ENCODE measurements around the gene MDM4.

Gene MDM4

DNA sequence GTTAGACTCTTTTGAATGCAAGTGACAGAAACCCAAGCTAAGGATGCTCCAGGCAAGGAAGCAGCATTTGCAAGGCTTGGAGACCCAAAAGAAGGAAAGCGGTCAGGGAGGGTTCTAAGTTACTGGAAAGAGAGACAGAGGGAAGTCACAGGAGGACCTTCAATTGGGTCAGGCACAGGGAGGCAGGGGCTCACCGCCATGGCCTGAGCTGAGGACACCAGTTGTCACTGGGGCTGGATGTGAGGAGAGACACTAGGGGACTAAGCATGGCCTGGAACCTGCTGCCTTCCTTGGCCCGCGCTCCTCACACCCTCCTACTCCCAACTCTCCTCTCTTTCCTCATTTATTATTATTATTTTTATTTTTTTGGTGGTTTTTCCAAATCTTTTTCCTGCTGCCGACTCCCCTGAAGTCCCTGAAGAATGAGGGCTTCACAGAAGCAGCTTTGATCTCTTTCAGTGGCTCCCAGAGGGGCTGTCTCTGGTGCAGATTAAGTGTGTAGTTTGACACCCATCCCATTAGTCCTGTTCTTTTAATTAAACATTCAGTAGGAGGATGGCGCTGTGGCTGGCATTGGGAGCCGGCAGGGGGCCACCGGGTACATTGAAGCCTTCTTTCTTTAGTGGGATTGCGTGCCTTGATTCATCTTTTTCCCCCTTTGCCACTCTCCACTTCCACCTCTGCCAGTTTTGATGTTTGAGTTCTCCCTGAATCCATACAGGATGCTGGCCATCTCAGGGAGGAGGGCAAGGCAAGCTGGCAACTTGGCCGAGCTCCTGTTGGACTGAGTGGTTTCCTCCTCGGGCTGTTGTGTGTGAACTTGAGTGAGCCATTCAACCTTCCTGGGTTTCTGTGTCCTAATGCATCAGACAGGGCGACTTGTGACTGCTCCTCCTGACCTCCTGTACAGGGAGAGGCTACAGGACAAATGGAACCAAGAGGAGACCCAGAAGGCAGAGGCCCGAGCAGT is 59.3 kb downstream of the MDM4 start:
- Histone ChIP-seq H2AFZ (ENCODE audit: low read depth, low read length) (no peak overlapping the region), H3K4me1 (ENCODE audit: insufficient read depth, low read length) (peaks cover 18% of the 10 kb centered on the region), H3K4me2 (ENCODE audit: insufficient read depth, low read length) (no peak overlapping the region), H3K9ac (ENCODE audit: low read depth, low read length) (no peak overlapping the region), H3K27ac (ENCODE audit: low read length) (no peak overlapping the region), H3K79me2 (ENCODE audit: insufficient read depth, low read length) (no peaks in the 10 kb centered on the region), H3K9me3 (ENCODE audit: insufficient read depth, low read length, severe bottlenecking) (no peaks in the 10 kb centered on the region), H3K36me3 (ENCODE audit: insufficient read depth, low read length) (no peaks in the 10 kb centered on the region; the same call in 1 of the 2 replicates), H4K20me1 (ENCODE audit: insufficient read depth, low read length) (no peaks in the 10 kb centered on the region), H3K27me3 (ENCODE audit: insufficient read depth, low read length, poor library complexity) (no peaks in the 10 kb centered on the region), H3K4me3 (ENCODE audit: low read depth in 1 of 2, low read length in 2 of 2) (no peak overlapping the region)
- no peak for TF ChIP-seq CTCF (IDR thresholded peaks at IDR 0.05; ENCODE audit: borderline replicate concordance, extremely low read depth, low read length, poor library complexity, severe bottlenecking)
- no peak for TF ChIP-seq EZH2 (IDR thresholded peaks at IDR 0.05; ENCODE audit: borderline replicate concordance, low read depth, low read length, severe bottlenecking)
- ATAC-seq (ENCODE audit: insufficient read depth, low read depth) (no peak), DNase-seq (no peak)

DNA sequence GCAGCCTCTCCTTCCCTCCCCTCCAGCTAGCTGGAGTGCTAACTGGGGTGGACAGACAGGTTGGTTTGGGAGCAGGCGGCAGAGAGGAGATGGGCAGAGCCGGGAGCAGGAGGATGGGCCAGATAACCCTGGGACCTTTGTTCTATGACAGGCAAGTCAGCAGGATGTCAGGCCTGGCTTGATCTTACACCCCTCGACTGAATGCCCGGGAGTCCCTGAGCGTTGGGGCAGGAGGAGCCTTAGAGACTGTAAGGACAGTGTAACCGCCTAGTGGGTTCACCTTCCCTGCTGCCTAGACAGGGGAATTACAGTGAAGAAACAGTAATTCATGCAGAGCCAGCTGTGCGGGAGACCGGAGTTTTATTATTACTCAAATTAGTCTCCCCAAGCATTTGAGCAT is 60.2 kb downstream of the MDM4 start:
- DNase-seq (no peak), ATAC-seq (ENCODE audit: insufficient read depth, low read depth) (no peak)
- Histone ChIP-seq H2AFZ (ENCODE audit: low read depth, low read length) (no peak overlapping the region), H3K79me2 (ENCODE audit: insufficient read depth, low read length) (no peaks in the 10 kb centered on the region), H3K36me3 (ENCODE audit: insufficient read depth, low read length) (no peaks in the 10 kb centered on the region; the same call in 1 of the 2 replicates), H3K27me3 (ENCODE audit: insufficient read depth, low read length, poor library complexity) (no peaks in the 10 kb centered on the region), H3K9me3 (ENCODE audit: insufficient read depth, low read length, severe bottlenecking) (no peaks in the 10 kb centered on the region), H3K27ac (ENCODE audit: low read length) (no peak overlapping the region), H3K4me2 (ENCODE audit: insufficient read depth, low read length) (no peak overlapping the region), H3K4me1 (ENCODE audit: insufficient read depth, low read length) (peaks cover 18% of the 10 kb centered on the region), H4K20me1 (ENCODE audit: insufficient read depth, low read length) (no peaks in the 10 kb centered on the region), H3K4me3 (ENCODE audit: low read depth in 1 of 2, low read length in 2 of 2) (no peak overlapping the region), H3K9ac (ENCODE audit: low read depth, low read length) (no peak overlapping the region)
- no peak for TF ChIP-seq CTCF (IDR thresholded peaks at IDR 0.05; ENCODE audit: borderline replicate concordance, extremely low read depth, low read length, poor library complexity, severe bottlenecking)

- Histone ChIP-seq H3K27ac (ENCODE audit: low read length) (peak overlapping the region; percentile 67), H3K4me2 (ENCODE audit: insufficient read depth, low read length) (peak overlapping the region; percentile 51), H3K79me2 (ENCODE audit: insufficient read depth, low read length) (no peaks in the 10 kb centered on the region), H3K4me3 (ENCODE audit: low read depth in 1 of 2, low read length in 2 of 2) (no peak overlapping the region), H3K36me3 (ENCODE audit: insufficient read depth, low read length) (no peaks in the 10 kb centered on the region), H2AFZ (ENCODE audit: low read depth, low read length) (peak overlapping the region; percentile 27; the same call in 1 of the 2 replicates), H3K4me1 (ENCODE audit: insufficient read depth, low read length) (peaks cover 18% of the 10 kb centered on the region), H3K9me3 (ENCODE audit: insufficient read depth, low read length, severe bottlenecking) (no peaks in the 10 kb centered on the region), H3K9ac (ENCODE audit: low read depth, low read length) (peak overlapping the region; percentile 25; the same call in 1 of the 2 replicates), H4K20me1 (ENCODE audit: insufficient read depth, low read length) (no peaks in the 10 kb centered on the region), H3K27me3 (ENCODE audit: insufficient read depth, low read length, poor library complexity) (no peaks in the 10 kb centered on the region)
- TF ChIP-seq EZH2 (IDR thresholded peaks at IDR 0.05; ENCODE audit: borderline replicate concordance, low read depth, low read length, severe bottlenecking): no peak
- no peak for TF ChIP-seq CTCF (IDR thresholded peaks at IDR 0.05; ENCODE audit: borderline replicate concordance, extremely low read depth, low read length, poor library complexity, severe bottlenecking)
- DNase-seq (no peak), ATAC-seq (ENCODE audit: insufficient read depth, low read depth) (no peak)
These were observed 61.7 kb downstream of the MDM4 start for GRCh38 chr1:204577794-204578478.
